ENCODE data around the gene CIC. TPM values are rescaled to one million over a fixed set of nuclear protein-coding genes. Genes with fewer than 3 reads are reported as not detected.
A peak's percentile ranks its signal among the peaks of the same experiment; 100 is the strongest.

CIC gene
- total RNA-seq (2021), result 54.0 and 56.0 TPM in 2 replicates
- long read RNA-seq, partial matches to known transcripts, result 5 of 10 reads
- long read RNA-seq, other reads (novel, unspliced or antisense), result 3 of 10 reads

DNA sequence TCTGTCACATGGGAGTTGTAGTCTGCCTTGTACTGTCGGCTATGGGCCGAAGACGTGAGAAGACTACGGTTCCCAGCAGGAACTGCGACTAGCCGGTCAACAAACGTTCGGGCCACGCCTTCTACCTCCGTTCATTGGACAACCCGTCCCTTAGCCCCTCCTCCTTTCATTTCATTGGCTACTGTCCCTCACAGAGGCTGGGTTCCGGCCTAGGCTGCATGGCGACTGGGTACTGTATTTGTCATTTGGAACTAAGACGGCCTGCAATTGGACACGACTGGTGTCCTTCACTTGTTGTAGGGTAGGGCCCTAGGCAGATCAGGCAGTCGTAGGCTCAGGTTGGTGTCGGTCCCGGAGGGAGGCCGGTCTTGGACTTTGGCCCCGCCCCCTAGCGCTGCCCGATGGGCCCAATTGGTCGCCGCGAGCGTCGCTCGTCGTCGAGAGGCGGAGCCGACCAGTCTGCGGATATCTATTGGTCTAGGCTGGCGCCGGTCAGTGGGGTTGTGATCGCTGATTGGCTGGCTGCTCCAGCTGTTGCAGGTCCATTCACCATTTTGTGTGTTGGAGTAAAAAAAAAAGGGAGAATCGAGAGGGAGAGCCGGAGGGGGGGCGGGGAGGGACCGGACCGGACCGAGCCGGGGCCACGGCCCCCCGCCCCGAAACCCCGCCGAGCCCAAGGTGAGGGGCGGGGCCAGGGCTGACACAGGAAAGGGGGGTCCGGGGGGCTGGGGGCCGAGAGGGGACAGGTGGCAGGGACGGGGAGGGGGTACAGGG is at the start of gene CIC:
TSS of gene CIC (plus strand) at position 549 of the 774 bp plus-strand sequence. CDS start 2,532 bp downstream, outside the sequence.
- Histone ChIP-seq H3K4ac (ENCODE audit: low read depth, low read length) (no peak within 1 kb of the TSS; the same call in 1 of the 2 replicates), H2BK12ac (ENCODE audit: insufficient read length, low read depth, low read length) (no peak within 1 kb of the TSS), H2BK120ac (ENCODE audit: low read depth, low read length, poor library complexity, severe bottlenecking) (peak within 1 kb of the TSS; percentile 89), H3K9ac (ENCODE audit: extremely low read depth, insufficient read length, low read length) (peak within 1 kb of the TSS; percentile 84), H3K56ac (ENCODE audit: insufficient read length, low read depth, low read length) (no peak within 1 kb of the TSS), H2AFZ (ENCODE audit: low read length) (no peak within 1 kb of the TSS), H3K79me2 (ENCODE audit: insufficient read depth, low read length) (no peaks in the 10 kb centered on the region), H3K27me3 (ENCODE audit: insufficient read depth, low read length) (no peaks in the 10 kb centered on the region), H3K9me3 (ENCODE audit: control insufficient read depth, low read depth, low read length) (no peaks in the 10 kb centered on the region), H3K18ac (ENCODE audit: insufficient read length, low read depth, low read length) (peak within 1 kb of the TSS; percentile 98), H3T11ph (ENCODE audit: low read length) (peak within 1 kb of the TSS; percentile 61), H2BK15ac (ENCODE audit: low read depth, low read length) (no peak within 1 kb of the TSS), H4K91ac (ENCODE audit: insufficient read length, low read depth, low read length) (no peak within 1 kb of the TSS), H3K4me1 (ENCODE audit: insufficient read depth, low read length) (no peaks in the 10 kb centered on the region; the same call in 1 of the 2 replicates), H3K14ac (ENCODE audit: insufficient read depth, low read length) (peak within 1 kb of the TSS; percentile 99), H3K4me2 (ENCODE audit: insufficient read depth, insufficient read length, low read length) (peak within 1 kb of the TSS; percentile 94), H2BK5ac (ENCODE audit: insufficient read length, low read length) (peak within 1 kb of the TSS; percentile 68), H3K27ac (ENCODE audit: insufficient read length, low read depth, low read length) (no peak within 1 kb of the TSS), H3K23me2 (ENCODE audit: insufficient read length, low read depth, low read length, poor library complexity, severe bottlenecking) (peaks cover 9% of the 10 kb centered on the region), H3K23ac (ENCODE audit: insufficient read length, low read depth, low read length) (no peak within 1 kb of the TSS), H3K79me1 (ENCODE audit: insufficient read depth, low read depth, low read length, poor library complexity, severe bottlenecking) (no peaks in the 10 kb centered on the region), H2AK5ac (ENCODE audit: insufficient read length, low read length) (no peak within 1 kb of the TSS), H4K8ac (replicated peaks; ENCODE audit: insufficient read length, low read depth, low read length) (no peak within 1 kb of the TSS), H4K20me1 (ENCODE audit: control insufficient read depth, insufficient read depth, insufficient read length) (no peaks in the 10 kb centered on the region), H2BK20ac (ENCODE audit: low read depth, low read length, poor library complexity, severe bottlenecking) (no peak within 1 kb of the TSS), H4K5ac (ENCODE audit: insufficient read length, low read depth, low read length) (no peak within 1 kb of the TSS)
- Mint-ChIP-seq H3K4me1 (peaks cover 20 to 25% of the 10 kb centered on the region in 2 experiments), H3K36me3 (ENCODE audit: insufficient read depth in 1 of 3, low read depth in 3 of 3) (peaks cover 4 to 10% (median 8%) of the 10 kb centered on the region in 3 experiments; a peak in 6 of 7 replicates), H3K27me3 (ENCODE audit: low read depth) (peaks cover 3% of the 10 kb centered on the region), H3K4me3 (no peak within 1 kb of the TSS; a peak in 2 of 5 replicates), H3K27ac (peak within 1 kb of the TSS in 1 of 3 experiments; percentile 60; a peak in 2 of 7 replicates), H3K9me3 (no peaks in the 10 kb centered on the region; a peak in 1 of 5 replicates)
- no CpG with 5 or more reads among the region's 52 CpGs for WGBS (ENCODE audit: extremely low coverage, insufficient read length, low lambda C conversion rate)
- TF ChIP-seq, protein P1, sequence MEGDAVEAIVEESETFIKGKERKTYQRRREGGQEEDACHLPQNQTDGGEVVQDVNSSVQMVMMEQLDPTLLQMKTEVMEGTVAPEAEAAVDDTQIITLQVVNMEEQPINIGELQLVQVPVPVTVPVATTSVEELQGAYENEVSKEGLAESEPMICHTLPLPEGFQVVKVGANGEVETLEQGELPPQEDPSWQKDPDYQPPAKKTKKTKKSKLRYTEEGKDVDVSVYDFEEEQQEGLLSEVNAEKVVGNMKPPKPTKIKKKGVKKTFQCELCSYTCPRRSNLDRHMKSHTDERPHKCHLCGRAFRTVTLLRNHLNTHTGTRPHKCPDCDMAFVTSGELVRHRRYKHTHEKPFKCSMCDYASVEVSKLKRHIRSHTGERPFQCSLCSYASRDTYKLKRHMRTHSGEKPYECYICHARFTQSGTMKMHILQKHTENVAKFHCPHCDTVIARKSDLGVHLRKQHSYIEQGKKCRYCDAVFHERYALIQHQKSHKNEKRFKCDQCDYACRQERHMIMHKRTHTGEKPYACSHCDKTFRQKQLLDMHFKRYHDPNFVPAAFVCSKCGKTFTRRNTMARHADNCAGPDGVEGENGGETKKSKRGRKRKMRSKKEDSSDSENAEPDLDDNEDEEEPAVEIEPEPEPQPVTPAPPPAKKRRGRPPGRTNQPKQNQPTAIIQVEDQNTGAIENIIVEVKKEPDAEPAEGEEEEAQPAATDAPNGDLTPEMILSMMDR (conservative IDR thresholded peaks at IDR 0.05), result no peak
- peak; percentile 100 for DNase-seq
